ENCODE measurements around the gene MYH9. TPM values are rescaled to one million over a fixed set of nuclear protein-coding genes. Genes with fewer than 3 reads are reported as not detected.

The MYH9 gene
- total RNA-seq, 2 experiments from 2014 or later: 112 to 223 TPM

DNA sequence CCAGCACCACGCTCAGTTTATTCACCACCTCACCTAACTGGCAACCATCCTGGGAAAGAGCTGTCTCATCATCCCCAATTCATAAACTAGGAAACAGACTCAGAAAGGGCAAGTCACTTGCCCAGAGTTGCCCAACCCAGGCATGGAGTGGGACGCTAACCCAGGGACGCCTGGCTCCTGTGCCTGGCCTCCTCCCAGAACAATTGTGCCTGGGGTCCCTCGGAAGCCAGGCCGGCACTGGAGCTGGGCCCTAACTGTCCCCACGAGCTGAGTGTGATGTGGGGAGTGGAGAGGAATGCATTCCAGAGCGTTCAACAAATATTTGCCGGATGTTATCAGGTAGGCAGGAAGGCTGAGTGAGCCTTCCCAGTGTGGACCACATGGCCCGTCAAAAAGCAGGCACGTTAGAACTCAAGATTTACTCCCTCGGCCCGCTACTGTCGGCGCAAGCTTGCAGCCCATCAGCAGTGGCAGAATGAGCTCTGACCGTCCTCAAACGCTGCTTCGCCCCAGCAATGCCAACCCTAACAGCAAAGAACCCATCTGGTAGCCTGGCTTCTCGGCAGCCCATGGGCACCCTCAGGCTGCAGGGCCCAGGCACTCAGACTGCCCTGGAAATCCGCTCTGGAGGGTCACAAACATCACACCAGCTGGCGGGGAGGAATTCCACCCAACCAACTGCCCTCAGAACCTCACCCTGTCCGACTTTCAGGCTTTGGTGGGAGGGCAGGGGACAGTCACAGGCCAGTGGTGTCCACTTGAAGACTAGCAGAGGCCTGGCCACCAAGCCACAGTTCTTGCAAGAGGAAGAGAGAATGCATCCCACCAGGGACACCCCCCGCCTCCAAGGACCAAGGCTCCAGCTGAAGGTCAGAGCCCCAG, 35.6 kb downstream of the MYH9 start:
- intact Hi-C loops (cut with micrococcal nuclease; ENCODE audit: unreplicated experiment): no loop called here
- DNase-seq (ENCODE audit: low spot score): no peak
- Histone ChIP-seq H3K4me2 (ENCODE audit: low read length) (no peak overlapping the region), H3K9me2 (ENCODE audit: insufficient read depth, low read length) (no peaks in the 10 kb centered on the region), H3K4me1 (ENCODE audit: insufficient read depth, low read length, poor library complexity, severe bottlenecking) (peaks cover 27% of the 10 kb centered on the region), H3K9me3 (ENCODE audit: low read length) (no peaks in the 10 kb centered on the region), H2AFZ (ENCODE audit: low read length) (no peak overlapping the region), H3K79me2 (ENCODE audit: insufficient read depth, low read depth, low read length) (peaks cover 90% of the 10 kb centered on the region), H4K20me1 (ENCODE audit: insufficient read depth, low read length) (peaks cover 7% of the 10 kb centered on the region), H3K27ac (ENCODE audit: low read depth, low read length, poor library complexity, severe bottlenecking) (no peak overlapping the region), H3K36me3 (ENCODE audit: insufficient read depth, low read length) (peaks cover 47% of the 10 kb centered on the region), H3K4me3 (ENCODE audit: low read depth, low read length, poor library complexity, severe bottlenecking) (no peak overlapping the region)
- TF ChIP-seq, protein P1, sequence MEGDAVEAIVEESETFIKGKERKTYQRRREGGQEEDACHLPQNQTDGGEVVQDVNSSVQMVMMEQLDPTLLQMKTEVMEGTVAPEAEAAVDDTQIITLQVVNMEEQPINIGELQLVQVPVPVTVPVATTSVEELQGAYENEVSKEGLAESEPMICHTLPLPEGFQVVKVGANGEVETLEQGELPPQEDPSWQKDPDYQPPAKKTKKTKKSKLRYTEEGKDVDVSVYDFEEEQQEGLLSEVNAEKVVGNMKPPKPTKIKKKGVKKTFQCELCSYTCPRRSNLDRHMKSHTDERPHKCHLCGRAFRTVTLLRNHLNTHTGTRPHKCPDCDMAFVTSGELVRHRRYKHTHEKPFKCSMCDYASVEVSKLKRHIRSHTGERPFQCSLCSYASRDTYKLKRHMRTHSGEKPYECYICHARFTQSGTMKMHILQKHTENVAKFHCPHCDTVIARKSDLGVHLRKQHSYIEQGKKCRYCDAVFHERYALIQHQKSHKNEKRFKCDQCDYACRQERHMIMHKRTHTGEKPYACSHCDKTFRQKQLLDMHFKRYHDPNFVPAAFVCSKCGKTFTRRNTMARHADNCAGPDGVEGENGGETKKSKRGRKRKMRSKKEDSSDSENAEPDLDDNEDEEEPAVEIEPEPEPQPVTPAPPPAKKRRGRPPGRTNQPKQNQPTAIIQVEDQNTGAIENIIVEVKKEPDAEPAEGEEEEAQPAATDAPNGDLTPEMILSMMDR (conservative IDR thresholded peaks at IDR 0.05; ENCODE audit: low read length): no peak
- TF ChIP-seq EZH2phosphoT487 (IDR thresholded peaks at IDR 0.05; ENCODE audit: borderline replicate concordance, low read depth, low read length): no peak
- no TSS peak for BruUV-seq (replicated peaks)
- ChIA-PET CTCF (ENCODE audit: unreplicated experiment) (no interaction called here), POLR2A (interaction anchor here (1.1 kb wide), 1 partner anchor 10 kb away, joined by 4 read pairs; no protein-coding TSS in a partner anchor)

DNA sequence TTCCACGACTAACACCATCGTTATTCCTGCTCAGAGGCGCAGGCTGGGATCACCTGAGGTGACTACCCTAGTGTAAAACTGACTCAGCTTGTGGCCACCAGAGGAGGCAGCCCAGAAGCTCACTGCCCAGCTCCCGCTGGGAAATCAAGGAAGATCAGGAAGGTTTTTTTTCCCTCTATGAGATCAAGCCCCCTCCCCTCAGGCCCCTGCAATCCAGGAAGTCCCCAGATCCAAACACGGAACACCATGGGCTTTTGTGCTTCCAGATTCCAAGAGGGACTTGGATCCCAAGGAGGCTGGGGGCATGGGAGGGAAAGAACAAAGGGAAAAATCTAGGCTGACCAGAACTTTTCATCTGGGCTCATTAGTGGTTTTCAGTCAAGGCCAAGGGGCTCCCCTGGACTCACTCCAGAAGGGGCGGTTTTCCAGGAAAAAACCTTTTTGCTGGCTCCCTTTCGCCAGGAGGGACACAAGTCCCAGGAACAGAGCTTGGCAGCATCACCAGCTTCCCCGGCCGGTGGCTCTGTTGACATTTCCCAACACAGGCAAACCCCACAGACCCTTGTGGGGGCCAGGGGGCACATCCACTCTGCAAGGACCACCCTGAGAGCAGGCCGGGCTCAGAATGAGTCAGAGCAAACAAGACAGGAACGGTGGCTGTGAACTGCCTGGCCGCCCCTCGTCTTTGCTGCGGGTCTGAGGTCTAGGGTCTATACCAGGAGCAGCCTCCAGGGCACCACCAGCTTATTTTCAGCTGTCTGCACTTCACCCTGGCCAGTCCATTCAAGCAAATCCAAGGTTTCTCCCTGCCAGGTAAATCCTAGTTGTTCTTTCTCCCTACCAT, 36.8 kb downstream of the MYH9 start:
- H3K4me3 ChIP-seq (ENCODE audit: low read depth, low read length, poor library complexity, severe bottlenecking): no peak overlapping the region
- DNase-seq (ENCODE audit: low spot score): no peak
- no peak overlapping the region for H3K4me2 ChIP-seq (ENCODE audit: low read length)
- H3K79me2 ChIP-seq (ENCODE audit: insufficient read depth, low read depth, low read length): peaks cover 89% of the 10 kb centered on the region
- ChIA-PET POLR2A (no interaction called here), CTCF (ENCODE audit: unreplicated experiment) (no interaction called here)
- BruUV-seq (replicated peaks): no TSS peak
- no peaks in the 10 kb centered on the region for H3K9me2 ChIP-seq (ENCODE audit: insufficient read depth, low read length)
- peaks cover 17% of the 10 kb centered on the region for H3K4me1 ChIP-seq (ENCODE audit: insufficient read depth, low read length, poor library complexity, severe bottlenecking)
- peaks cover 49% of the 10 kb centered on the region for H3K36me3 ChIP-seq (ENCODE audit: insufficient read depth, low read length)
- H2AFZ ChIP-seq (ENCODE audit: low read length): no peak overlapping the region
- TF ChIP-seq, protein P1 (conservative IDR thresholded peaks at IDR 0.05; ENCODE audit: low read length): no peak
- no peak for TF ChIP-seq EZH2phosphoT487 (IDR thresholded peaks at IDR 0.05; ENCODE audit: borderline replicate concordance, low read depth, low read length)
- no peaks in the 10 kb centered on the region for H3K9me3 ChIP-seq (ENCODE audit: low read length)
- intact Hi-C loops (cut with micrococcal nuclease; ENCODE audit: unreplicated experiment): no loop called here
- H4K20me1 ChIP-seq (ENCODE audit: insufficient read depth, low read length): peaks cover 7% of the 10 kb centered on the region
- H3K27ac ChIP-seq (ENCODE audit: low read depth, low read length, poor library complexity, severe bottlenecking): no peak overlapping the region
